Measurements from ENCODE around the gene TGFBR3. TPM values are rescaled to one million over a fixed set of nuclear protein-coding genes. Genes with fewer than 3 reads are reported as not detected.

TGFBR3 gene
- polyA plus RNA-seq (0.66 to 1.2 TPM (median 0.99 TPM) in 3 replicates), polyA minus RNA-seq (2.9 to 5.8 TPM (median 3.9 TPM) in 3 replicates)
- 0.81 TPM for polyA plus RNA-seq (2011; ENCODE audit: low read depth)
- 0.40 and 0.62 TPM in 2 replicates for polyA plus RNA-seq (2011; cell fraction: cytosol; rRNA removed)
- polyA plus RNA-seq (2011; cell fraction: nucleus; rRNA removed) = 1.3 and 1.4 TPM in 2 replicates
- polyA plus RNA-seq (2012; ENCODE audit: low replicate concordance) = 0.80 and 1.0 TPM in 2 replicates
- 0.96 TPM for polyA minus RNA-seq (2011; cell fraction: cytosol; rRNA and poly(A)+ RNA removed)
- 1.8 and 2.2 TPM in 2 replicates for polyA minus RNA-seq (2011; cell fraction: nucleus; rRNA and poly(A)+ RNA removed)

- Histone ChIP-seq H3K27ac (ENCODE audit: control insufficient read depth, insufficient read depth, low read length) (peak within 1 kb of the TSS; percentile 22), H3K9ac (ENCODE audit: control insufficient read depth, extremely low read depth, insufficient read depth, low read length) (peak within 1 kb of the TSS; percentile 67), H3K4me2 (ENCODE audit: control insufficient read depth, extremely low read depth, insufficient read depth, low read depth, low read length) (peak within 1 kb of the TSS; percentile 98), H3K36me3 (ENCODE audit: control insufficient read depth in 2 of 2, extremely low read depth in 1 of 2, insufficient read depth in 2 of 2, low read length in 2 of 2) (no peaks in the 10 kb centered on the region), H3K79me2 (ENCODE audit: control insufficient read depth, insufficient read depth, low read length) (no peaks in the 10 kb centered on the region), H3K4me3 (ENCODE audit: control insufficient read depth in 2 of 3, extremely low read depth in 1 of 3, insufficient read depth in 2 of 3, low read depth in 1 of 3, low read length in 3 of 3) (peak within 1 kb of the TSS; percentile 68 to 84 (median 75)), H3K9me1 (ENCODE audit: control insufficient read depth, extremely low read depth, insufficient read depth, low read length) (no peaks in the 10 kb centered on the region), H3K9me3 (ENCODE audit: control insufficient read depth, low read depth, low read length) (no peaks in the 10 kb centered on the region), H4K20me1 (ENCODE audit: control insufficient read depth, extremely low read depth, insufficient read depth, low read length) (no peaks in the 10 kb centered on the region), H3K27me3 (ENCODE audit: control insufficient read depth, extremely low read depth, insufficient read depth, low read length) (no peaks in the 10 kb centered on the region), H3K4me1 (ENCODE audit: control insufficient read depth, extremely low read depth, insufficient read depth, low read length) (peaks cover 18% of the 10 kb centered on the region), H2AFZ (ENCODE audit: control insufficient read depth, low read length) (peak within 1 kb of the TSS; percentile 89)
- FAIRE-seq (no peak), DNase-seq (ENCODE audit: low read depth, low spot score) (no peak)
- dilution Hi-C loops (cut with MboI; ENCODE audit: extremely low pct_ligation_motif_present, low sequenced_read_pairs) = no loop called here
- TF ChIP-seq CTCF (optimal IDR thresholded peaks at IDR 0.05 in 1 of 3, IDR thresholded peaks at IDR 0.05 in 1 of 3, conservative IDR thresholded peaks at IDR 0.05 in 1 of 3; ENCODE audit: extremely low read depth in 1 of 3, insufficient read depth in 2 of 3, low read length in 3 of 3) (peak; percentile 34 to 72 (median 35)), EZH2 (IDR thresholded peaks at IDR 0.05; ENCODE audit: low read length) (no peak)
These were observed at the start of gene TGFBR3 for GRCh38 chr1:91885716-91886506. TSS of gene TGFBR3 (minus strand) at chr1:91886151. CDS start at chr1:91861531, 24,620 bp downstream.

- no peak for DNase-seq (ENCODE audit: low read depth, low spot score)
These were observed 43.3 kb upstream of the TGFBR3 start for GRCh38 chr1:91929250-91929649.

More at GRCh38 chr1:91929250-91929649, 43.3 kb upstream of the TGFBR3 start:
- H2AFZ ChIP-seq (ENCODE audit: control insufficient read depth, low read length) = no peak overlapping the region
- H4K20me1 ChIP-seq (ENCODE audit: control insufficient read depth, extremely low read depth, insufficient read depth, low read length) = no peaks in the 10 kb centered on the region
- no peak overlapping the region for H3K4me2 ChIP-seq (ENCODE audit: control insufficient read depth, extremely low read depth, insufficient read depth, low read depth, low read length)
- H3K4me1 ChIP-seq (ENCODE audit: control insufficient read depth, extremely low read depth, insufficient read depth, low read length) = peaks cover 3% of the 10 kb centered on the region
- H3K9ac ChIP-seq (ENCODE audit: control insufficient read depth, extremely low read depth, insufficient read depth, low read length) = no peak overlapping the region
- no peaks in the 10 kb centered on the region for H3K36me3 ChIP-seq (ENCODE audit: control insufficient read depth in 2 of 2, extremely low read depth in 1 of 2, insufficient read depth in 2 of 2, low read length in 2 of 2)
- no peak for FAIRE-seq
- no peak overlapping the region for H3K27ac ChIP-seq (ENCODE audit: control insufficient read depth, insufficient read depth, low read length)
- no peaks in the 10 kb centered on the region for H3K27me3 ChIP-seq (ENCODE audit: control insufficient read depth, extremely low read depth, insufficient read depth, low read length)
- TF ChIP-seq CTCF (optimal IDR thresholded peaks at IDR 0.05 in 1 of 3, IDR thresholded peaks at IDR 0.05 in 1 of 3, conservative IDR thresholded peaks at IDR 0.05 in 1 of 3; ENCODE audit: extremely low read depth in 1 of 3, insufficient read depth in 2 of 3, low read length in 3 of 3) = no peak
- TF ChIP-seq EZH2 (IDR thresholded peaks at IDR 0.05; ENCODE audit: low read length) = no peak
- no peak overlapping the region for H3K4me3 ChIP-seq (ENCODE audit: control insufficient read depth in 2 of 3, extremely low read depth in 1 of 3, insufficient read depth in 2 of 3, low read depth in 1 of 3, low read length in 3 of 3)
- H3K9me3 ChIP-seq (ENCODE audit: control insufficient read depth, low read depth, low read length) = no peaks in the 10 kb centered on the region
- H3K9me1 ChIP-seq (ENCODE audit: control insufficient read depth, extremely low read depth, insufficient read depth, low read length) = no peaks in the 10 kb centered on the region
- dilution Hi-C loops (cut with MboI; ENCODE audit: extremely low pct_ligation_motif_present, low sequenced_read_pairs) = no loop called here
- H3K79me2 ChIP-seq (ENCODE audit: control insufficient read depth, insufficient read depth, low read length) = no peaks in the 10 kb centered on the region

Data from keratinocyte (primary cell).